Measurements from ENCODE around the gene MAK.
"Not testable (repeated sequence)": the region's sequence is repeated elsewhere in the genome, so short reads cannot be mapped to it uniquely, and the experiment has no call there.

Gene MAK

DNA sequence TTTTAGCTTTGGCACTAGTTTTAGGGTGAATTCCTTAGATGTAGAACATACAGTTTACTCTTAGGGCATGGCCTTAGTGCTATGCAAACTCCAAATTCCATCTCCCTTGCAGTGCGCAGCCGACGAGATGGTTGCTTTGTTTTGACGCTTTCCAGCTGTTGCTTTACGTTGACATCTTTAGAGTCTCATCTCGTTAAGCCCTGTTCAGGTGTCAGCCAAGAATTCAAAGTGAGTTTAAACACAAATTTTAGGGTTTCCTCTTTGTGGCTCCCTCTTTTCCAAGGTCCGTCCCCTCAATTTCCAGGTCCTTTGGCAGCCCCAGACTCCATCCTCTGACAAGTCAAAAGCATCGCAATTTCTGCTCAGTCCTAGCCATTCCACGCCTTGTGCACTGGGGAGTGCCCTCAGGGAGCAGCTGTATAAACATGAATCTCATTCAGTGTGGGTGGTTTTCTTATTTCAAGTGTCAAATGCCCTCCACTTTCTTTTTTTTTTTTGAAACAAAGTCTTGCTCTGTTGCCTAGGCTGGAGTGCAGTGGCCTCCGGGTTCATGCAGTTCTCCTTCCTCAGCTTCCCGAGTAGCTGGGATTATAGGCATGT lies 14.1 kb upstream of the MAK start:
- DNase-seq = no peak

DNA sequence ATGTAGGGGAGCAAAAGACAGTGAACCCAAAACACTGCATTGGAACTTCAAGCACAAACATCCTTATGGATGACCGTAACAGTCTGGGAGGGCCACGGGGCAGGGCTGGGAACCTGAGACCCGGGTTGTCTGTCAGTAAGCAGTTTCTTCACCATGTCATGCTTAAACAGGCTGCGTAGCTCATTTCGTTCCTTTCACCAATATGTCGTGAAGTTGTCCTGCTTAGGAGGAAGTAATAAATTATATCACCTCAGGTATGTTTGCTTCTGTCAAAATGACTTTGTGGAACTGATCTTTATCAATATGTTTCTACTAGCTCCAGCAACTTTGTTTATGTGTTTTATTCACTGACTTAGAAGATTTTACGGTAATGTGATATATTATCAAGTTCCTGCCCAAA lies 12.4 kb upstream of the MAK start:
- no peak for DNase-seq

DNA sequence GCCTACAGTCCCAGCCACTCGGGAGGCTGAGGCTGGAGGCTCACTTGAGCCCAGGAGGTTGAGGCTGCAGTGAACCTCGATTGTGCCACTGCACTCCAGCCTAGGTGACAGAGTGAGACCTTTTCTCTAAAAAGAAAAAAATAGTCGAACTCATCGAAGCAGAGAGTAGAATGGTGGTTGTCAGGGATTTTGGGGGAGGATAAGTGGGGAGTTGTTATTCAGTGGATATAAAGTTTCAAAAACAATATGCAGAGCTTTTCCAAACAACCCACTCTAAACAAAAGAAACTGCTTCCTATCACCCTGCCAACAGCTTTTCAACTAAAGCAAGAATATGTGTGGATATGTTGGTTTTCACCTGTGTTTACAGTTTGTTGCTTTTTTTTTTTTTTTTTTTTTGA lies 11.6 kb upstream of the MAK start:
- DNase-seq = no peak

DNA sequence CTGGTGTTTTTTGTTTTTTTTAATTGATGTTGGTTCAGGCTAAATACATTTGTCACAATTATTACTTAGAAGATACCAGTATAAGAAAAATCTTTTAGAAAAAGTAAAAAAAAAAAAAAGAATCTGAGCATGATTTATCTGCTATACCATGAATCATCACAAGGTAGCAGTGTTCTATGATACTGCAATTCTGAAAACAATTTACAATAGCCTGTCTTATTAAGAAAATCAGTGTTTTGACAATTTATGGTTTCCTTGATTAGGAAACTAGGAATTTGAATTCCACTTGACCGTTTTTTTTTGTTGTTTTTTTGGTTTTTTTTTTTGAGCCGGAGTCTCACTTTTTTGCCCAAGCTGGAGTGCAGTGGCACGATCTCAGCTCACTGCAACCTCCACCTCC lies 9.3 kb upstream of the MAK start:
- DNase-seq = no peak

DNA sequence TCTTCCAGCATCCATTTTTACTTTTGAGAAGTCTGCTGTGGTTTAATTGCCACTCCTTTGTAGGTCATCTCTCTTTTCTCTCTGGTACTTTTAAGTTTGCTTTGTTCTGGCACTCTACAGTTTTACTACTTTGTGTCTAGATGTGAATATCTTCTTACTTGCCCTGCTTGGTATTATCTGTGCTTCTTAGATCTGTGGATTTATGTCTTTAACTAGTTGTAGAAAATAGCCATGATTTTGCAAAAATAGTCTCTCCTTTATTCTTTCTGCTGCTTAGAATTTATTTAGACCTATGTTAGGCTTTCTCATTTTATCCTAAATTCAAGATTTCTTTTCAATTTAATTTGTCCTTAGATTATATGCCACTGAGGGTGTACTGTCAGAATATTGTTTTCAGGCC lies 5.2 kb upstream of the MAK start:
- no peak for DNase-seq

DNA sequence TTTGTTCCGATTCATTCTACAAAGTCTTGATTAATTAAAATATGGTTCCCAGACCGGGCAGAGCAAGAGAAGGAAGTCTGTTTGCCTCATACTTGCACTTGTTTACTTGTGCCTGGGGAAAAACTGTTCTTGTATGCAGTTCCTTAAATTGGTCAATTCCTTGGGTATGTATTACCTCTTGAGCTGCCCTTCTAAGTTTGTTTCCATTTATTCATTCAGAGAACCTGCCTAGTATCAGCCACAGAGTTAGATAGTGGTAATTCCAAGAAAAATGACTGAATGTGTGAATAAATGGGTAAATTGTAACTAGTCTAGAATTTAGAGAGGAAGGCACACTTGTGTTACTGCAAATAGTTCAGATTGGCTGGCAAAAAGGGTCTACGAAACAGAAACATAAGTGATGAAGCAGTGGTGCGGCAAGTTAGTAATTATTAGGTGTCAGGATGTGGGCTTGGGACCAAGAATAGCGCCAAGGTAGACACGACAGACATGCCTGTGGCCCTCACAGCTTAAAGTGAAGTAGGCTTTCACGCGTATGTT lies 525 bp upstream of the MAK start:
- no peak for DNase-seq

DNA sequence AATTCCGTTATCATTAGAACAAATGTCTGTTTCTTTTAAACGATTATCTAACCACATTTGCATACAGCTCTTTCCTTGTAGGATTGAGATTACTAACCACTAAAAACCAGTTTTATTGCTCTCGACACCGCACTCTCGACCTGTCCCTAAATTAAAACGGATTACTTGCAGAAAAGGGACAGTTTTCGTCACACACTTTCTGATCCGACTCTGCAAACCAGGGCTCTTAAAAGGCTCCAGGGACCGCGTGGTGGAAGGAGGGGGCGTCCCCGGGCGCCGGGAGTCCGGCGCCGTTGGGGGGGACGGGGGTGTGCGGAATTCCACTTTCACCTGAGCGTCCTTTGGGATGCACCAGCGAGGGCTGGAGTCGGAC lies 731 bp downstream of the MAK start:
- peak in 1 of 14 donors; percentile 28 for DNase-seq

DNA sequence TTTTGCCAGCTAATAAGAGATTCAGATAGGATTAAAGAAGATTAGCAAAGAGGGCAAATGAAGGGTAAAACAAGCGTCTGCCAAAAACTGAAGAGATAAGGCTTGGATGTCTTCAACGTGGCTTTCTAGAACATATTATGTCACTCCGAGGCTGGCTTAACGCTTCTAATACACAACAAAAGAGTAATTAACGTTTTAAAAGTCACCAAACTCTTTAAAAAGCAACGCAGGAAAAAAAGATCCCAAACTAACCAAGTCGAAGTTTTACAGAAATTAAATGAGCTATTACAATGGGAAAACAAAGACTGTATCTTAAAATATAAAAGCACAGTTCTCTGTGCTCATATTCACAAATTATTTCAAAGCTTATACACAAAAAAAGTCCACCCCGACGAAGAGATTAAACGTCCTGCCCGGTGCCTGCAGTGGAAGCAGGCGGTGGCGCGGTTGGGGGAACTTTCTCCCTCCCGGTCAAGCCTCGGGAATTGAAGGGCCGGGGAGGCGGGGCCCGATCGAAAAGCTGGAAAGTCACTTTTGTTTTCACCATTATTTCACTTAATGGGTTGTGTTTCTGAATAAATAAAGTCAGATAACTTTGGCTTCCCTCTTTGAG lies 1.2 kb downstream of the MAK start:
- DNase-seq = peak in 3 of 14 donors; percentile 1 to 10 (median 5)

DNA sequence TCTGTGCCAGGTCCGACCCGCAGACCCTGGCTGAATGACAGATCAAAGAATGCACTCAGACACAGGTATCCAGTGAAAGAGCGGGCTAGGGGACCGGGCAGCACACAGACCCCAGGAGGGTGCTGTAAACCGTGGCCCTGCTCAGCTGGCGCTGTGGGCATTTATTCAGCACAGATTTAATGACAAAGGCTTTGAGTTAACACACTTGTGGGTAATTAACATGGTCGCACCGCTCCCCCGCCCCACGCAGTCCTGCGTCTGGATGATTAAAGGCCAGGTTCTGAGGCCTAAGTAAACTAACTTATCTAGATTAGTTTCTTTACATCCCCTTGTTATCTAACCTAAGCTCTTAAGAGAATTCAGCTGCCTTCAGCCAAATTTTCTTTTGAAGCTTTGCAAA lies 3.5 kb downstream of the MAK start:
- no peak for DNase-seq

DNA sequence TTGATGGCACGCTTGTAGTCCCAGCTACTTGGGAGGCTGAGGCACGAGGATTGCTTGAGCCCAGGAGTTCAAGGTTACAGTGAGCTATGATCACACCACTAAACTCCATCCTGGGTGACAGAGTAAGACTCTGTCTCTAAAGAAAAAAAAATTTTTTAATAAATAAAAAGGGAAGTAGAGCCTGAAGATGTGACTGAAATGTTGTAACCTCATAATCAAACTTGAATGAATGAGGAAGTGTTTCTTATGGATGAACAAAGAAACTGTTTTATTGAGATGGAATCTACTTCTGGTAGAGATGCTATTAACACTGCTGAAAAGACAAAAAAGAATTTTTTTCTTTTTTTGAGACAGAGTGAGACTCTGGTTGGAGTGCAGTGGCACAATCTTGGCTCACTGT lies 6.7 kb downstream of the MAK start:
- DNase-seq = no peak

DNA sequence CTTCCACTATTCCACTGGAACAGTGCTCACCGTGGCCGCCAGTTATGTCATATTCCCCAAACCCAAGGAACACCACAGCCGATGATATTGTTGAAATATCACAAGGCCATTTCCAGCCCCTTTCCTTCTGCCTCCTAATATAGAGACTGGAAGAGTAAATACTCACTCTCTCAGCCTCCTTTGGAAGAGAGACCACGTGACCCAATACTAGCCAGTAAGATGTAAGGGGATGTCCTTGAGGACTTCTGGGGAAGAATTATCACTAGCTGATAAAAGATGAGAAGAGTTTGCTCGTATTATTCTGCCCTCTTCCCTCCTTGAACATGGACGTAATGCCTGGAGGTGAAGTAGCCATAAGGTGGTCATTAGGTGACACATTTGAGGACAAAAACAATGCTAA lies 13.5 kb downstream of the MAK start:
- no peak for DNase-seq

DNA sequence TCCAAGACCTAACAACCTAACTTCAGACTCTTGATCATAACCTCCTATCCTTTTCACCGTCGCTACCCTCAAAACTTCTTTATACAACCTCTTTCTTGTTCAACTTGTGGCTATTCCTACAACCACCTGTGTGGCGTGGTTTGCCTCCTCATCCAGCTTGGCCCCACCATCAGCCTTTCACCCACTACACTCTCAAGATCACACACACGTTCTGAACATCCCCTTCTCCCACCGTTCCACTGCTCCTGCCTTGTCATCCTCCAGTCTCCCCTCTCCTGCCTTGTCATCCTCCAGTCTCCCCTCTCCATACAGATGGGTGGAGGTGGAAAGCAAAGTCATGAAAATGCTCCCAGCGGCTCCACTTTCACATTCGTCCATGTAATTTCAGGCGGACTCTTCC lies 14.0 kb downstream of the MAK start:
- DNase-seq = no peak

DNA sequence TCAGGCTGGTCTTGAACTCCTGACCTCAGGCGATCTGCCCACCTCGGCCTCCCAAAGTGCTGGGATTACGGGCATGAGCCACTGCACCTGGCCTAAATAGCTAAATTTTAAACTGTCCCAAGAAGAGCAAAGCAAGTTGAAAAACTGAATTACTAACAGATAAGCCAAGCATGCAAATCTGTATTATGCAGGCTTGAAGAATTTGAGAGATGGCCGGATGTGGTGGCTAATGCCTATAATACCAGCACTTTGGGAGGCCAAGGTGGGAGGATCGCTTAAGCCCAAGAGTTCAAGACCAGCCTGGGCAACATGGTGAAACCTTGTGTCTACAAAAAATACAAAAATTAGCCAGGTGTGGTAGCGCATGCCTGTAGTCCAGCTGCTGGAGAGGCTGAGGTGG lies 24.2 kb downstream of the MAK start:
- not testable (repeated sequence) for DNase-seq

DNA sequence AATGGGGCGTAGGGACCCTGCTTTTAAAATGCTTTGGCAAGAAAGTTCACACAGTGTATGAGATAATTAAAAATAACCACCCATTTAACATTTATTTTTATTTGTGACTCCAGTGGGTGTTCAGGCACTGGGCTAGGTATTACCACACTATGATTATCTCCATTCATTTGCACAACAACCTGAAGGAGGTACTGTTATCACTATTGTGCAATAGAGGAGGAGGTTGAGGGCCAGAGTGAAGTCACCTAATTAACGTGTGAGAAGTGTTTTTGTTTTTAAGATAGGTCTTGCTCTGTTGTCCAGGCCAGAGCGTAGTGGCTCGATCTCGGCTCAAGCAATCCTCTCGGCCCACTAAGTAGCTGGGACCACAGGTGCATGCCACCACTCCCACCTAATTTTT lies 29.2 kb downstream of the MAK start:
- no peak for DNase-seq

DNA sequence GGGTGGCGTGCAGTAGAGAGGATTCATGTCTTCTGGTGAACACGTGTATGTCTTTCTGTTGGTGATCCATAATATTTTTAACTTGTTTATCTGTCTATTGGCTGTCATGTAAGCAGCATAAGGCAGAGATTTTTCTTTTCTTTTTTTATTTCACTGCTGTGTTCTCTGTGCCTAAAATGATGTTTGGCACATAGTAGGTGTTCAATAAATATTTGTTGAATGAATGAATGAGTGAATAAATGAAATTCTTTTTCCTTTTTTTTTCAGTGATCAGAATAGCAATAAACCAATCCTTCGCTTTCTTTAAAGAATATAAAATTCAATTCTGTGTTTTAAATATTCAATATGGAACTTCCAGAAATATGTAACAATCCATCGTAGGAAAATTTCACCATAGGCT lies 30.0 kb downstream of the MAK start:
- DNase-seq = no peak

DNA sequence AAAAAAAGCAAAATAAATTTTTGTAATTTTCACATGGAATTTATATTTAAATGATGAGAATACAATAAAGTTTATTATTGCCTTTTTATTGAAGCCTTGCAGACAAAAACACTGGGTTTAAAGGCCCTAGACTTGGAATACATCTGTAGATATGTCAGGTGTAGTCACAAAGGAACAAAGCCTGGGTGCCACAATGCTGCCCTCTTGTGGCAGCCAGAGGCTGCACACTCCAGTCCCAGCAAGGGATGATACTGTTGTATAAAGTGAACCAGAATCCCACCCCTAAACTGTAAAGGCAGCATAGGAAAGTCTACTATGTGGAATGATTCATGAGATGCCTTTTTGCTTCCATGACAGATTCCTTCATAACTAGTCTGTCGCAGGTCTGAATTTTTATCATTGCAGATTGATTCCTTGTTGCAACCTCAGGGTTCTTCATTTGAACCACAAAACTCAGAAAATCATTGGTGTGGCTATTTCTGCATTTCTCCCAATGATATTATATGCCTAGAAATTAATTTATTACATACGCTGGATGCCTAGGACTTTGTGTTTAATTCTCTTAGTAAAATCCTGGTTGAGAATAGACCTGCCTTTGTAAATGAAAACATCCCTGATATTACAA lies 37.0 kb downstream of the MAK start:
- DNase-seq = peak in 11 of 14 donors; percentile 0 to 49 (median 15)

DNA sequence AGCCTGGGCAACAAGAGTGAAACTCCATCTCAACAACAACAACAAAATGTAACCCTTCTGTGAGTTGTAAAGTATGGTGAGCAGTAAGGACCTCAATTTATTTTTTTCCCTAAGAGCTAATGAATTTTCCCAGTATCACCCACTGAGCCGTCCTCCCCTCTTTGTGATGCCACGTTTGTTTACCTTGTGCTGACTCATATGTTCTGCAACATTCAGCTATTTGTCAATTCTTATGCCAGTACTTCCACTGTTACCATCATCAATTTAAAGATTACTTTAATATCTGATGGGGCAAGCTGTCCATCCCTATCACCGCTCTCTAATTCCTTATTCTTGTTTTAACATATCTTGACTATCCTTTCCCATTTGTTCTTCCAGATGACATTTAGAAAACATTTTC lies 37.5 kb downstream of the MAK start:
- DNase-seq = no peak

DNA sequence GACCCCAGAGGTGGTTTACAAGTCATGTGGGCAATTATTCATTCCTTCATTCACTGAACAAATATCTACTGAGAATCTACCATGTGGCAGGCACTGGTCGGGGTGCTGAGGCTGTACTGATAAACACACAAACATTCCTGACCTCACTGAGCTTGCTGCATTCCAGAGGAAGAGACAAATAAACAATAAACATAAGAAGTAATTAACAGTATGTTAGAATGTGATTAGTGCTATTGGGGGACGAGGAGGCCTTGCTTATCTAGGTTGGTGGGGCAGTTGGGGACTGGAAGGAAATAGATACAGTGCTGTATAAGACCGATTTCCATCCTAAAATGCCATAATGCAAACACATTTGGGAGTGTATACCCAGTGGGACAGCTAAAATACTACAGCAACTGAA lies 44.1 kb downstream of the MAK start:
- DNase-seq = no peak

DNA sequence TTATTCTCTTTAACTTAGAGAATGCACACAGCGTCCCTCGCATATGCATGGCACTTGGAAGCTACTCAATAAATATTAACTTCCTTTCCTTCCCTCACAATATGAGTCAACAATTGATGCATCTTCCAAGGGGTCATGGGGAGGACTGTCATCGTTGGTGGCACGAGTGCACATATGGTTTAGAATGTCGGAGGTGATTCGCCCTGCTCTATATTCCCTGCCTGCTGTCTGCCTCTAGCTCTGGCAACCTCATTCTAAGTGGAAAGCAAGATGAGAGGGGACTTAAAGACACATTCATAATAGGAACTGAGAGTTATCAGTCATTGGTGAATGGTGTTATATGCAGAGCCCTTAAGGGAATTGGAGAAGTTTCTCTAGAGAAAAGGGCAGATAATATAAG lies 44.6 kb downstream of the MAK start:
- no peak for DNase-seq

DNA sequence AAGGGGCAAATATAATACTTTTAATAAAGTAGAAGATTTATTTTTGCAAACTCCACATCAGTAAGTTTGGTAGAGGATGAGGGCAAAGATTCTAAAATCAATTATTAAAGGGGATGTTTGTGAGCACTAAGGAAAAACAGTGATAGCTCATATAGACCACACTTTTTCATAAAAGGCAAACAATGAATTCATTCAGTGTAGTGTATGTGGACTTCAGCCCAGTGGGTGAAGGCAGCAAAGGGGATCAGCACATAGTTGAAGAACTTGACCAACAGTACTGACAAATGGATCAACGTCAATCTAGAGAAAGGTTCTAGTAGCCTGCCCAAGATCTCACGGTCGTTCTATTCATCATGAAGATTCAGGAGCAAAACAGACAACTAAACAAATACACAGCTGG lies 45.3 kb downstream of the MAK start:
- no peak for DNase-seq

DNA sequence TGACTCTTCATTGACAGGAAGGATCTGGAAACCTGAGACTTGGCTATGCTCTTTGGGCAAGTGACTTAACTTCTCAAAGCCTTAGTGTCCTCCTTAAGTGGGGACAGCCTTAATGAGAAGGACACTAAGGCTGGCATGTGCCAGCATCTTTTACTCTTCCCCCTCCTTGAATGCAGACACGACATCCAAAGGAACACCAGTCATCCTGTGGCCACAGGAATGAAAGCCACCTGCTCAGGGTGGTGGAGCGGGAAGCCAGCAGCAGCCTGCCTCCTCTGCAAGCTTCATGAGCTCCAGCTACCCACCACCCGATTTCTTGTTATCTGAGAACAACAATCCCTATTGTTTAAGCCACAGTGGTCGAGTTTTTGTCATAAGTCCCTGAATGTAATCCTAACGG lies 46.2 kb downstream of the MAK start:
- DNase-seq = no peak

DNA sequence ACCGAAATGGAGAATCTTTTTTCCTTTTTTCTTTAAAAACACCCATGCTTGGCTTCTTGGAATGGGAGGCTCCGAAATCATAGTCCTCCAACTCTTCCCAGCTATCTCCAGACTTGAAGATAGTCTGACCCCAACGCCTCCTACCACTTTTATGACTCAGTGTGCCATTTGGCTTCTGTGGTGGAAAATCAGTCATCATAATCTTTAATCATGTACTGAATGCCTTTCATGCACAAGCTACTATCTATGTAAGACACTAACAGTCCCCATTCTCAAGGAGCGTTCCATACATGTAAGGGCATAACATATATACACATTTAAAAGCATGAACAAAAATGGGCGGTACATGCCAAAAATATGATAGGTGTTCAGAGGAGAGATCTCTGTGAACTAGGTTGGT lies 46.7 kb downstream of the MAK start:
- no peak for DNase-seq

DNA sequence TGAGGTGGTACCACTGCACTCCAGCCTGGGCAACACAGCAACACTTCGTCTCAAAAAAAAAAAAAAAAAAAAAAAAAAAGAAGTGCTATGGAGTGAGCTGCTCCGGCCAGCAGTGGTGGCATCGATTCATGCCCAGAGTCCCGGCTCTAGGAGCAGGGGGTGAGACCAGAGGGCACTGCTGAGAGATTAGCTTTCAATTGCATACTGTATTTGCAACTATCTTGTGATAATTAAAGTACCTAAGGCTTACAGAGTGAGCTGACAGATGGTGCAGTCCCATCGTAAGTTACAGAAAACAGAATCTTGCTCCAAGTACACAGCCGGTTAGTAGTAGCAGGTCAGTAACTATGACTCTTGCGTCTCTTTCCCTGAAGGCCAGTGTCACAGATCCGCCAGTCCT lies 59.3 kb downstream of the MAK start:
- no peak for DNase-seq

DNA sequence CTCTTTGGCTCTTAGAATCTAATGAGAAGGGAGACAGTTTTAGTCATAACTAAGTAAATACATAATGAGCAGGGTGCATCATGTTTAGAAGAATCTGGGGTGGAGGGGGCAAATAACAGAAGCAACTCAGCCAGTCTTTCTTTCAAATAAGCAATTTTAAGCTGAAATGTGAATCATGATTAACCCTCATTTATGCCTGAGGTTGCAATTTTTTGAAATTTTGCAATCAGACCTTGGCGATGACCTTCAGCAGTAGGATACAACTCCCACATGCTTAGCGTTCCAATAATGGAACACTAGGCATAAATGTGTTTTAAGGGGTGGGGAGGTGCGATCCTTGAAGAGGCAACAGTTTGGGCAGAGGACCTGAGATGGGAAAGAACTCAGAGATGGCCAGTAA lies 60.1 kb downstream of the MAK start:
- DNase-seq = no peak
